IPS-15b (cell line): ENCODE measurements around the gene MAP1B.

Experiments used
- H3K27me3 ChIP-seq: one replicate; pipeline ENCODE4 v1.6.1; 2013; ENCODE audit warnings: low read length; ENCODE audit not compliant: control insufficient read depth, insufficient read depth
- H3K36me3 ChIP-seq: one replicate; pipeline ENCODE4 v1.6.1; 2013; ENCODE audit warnings: low read length; ENCODE audit not compliant: control insufficient read depth, insufficient read depth
- H3K4me1 ChIP-seq: one replicate; pipeline ENCODE4 v1.6.1; 2013; ENCODE audit warnings: mild to moderate bottlenecking, low read length; ENCODE audit not compliant: control insufficient read depth, insufficient read depth
- H3K4me3 ChIP-seq: one replicate; pipeline ENCODE4 v1.5.1; 2013; ENCODE audit warnings: low read depth, low read length
- H3K9ac ChIP-seq: one replicate; pipeline ENCODE4 v1.6.1; 2013; ENCODE audit warnings: low read depth, mild to moderate bottlenecking, low read length
- H3K9me3 ChIP-seq: one replicate; pipeline ENCODE4 v1.6.1; 2013; ENCODE audit warnings: mild to moderate bottlenecking, low read length; ENCODE audit not compliant: control insufficient read depth, insufficient read depth

MAP1B gene

GRCh38 chr5:72185496-72186329, 78.4 kb downstream of the MAP1B start:
- Histone ChIP-seq H3K27me3 (no peaks in the 10 kb centered on the region), H3K4me3 (no peak overlapping the region), H3K36me3 (no peaks in the 10 kb centered on the region), H3K9ac (no peak overlapping the region), H3K9me3 (no peaks in the 10 kb centered on the region), H3K4me1 (peaks cover 8% of the 10 kb centered on the region)

- Histone ChIP-seq H3K9me3 (no peaks in the 10 kb centered on the region), H3K36me3 (no peaks in the 10 kb centered on the region), H3K4me1 (peaks cover 5% of the 10 kb centered on the region), H3K27me3 (no peaks in the 10 kb centered on the region), H3K4me3 (no peak overlapping the region), H3K9ac (no peak overlapping the region)
These were observed 80.3 kb downstream of the MAP1B start for GRCh38 chr5:72187388-72188075.

GRCh38 chr5:72188166-72188565, 80.9 kb downstream of the MAP1B start:
- no peaks in the 10 kb centered on the region for H3K27me3 ChIP-seq
- H3K9ac ChIP-seq, result no peak overlapping the region
- H3K4me3 ChIP-seq, result no peak overlapping the region
- no peaks in the 10 kb centered on the region for H3K4me1 ChIP-seq
- H3K9me3 ChIP-seq, result no peaks in the 10 kb centered on the region
- H3K36me3 ChIP-seq, result no peaks in the 10 kb centered on the region

- no peaks in the 10 kb centered on the region for H3K4me1 ChIP-seq
- no peak overlapping the region for H3K9ac ChIP-seq
- H3K9me3 ChIP-seq, result no peaks in the 10 kb centered on the region
- H3K27me3 ChIP-seq, result no peaks in the 10 kb centered on the region
- no peaks in the 10 kb centered on the region for H3K36me3 ChIP-seq
- H3K4me3 ChIP-seq, result no peak overlapping the region
These were observed 81.9 kb downstream of the MAP1B start for GRCh38 chr5:72189146-72189545.

GRCh38 chr5:72191404-72191803, 84.1 kb downstream of the MAP1B start:
- peaks cover 14% of the 10 kb centered on the region for H3K36me3 ChIP-seq
- no peak overlapping the region for H3K4me3 ChIP-seq
- H3K9me3 ChIP-seq, result no peaks in the 10 kb centered on the region
- no peak overlapping the region for H3K9ac ChIP-seq
- H3K27me3 ChIP-seq, result no peaks in the 10 kb centered on the region
- no peaks in the 10 kb centered on the region for H3K4me1 ChIP-seq

- Histone ChIP-seq H3K9ac (no peak overlapping the region), H3K9me3 (no peaks in the 10 kb centered on the region), H3K27me3 (no peaks in the 10 kb centered on the region), H3K4me3 (no peak overlapping the region), H3K36me3 (peaks cover 34% of the 10 kb centered on the region), H3K4me1 (no peaks in the 10 kb centered on the region)
These were observed 87.6 kb downstream of the MAP1B start for GRCh38 chr5:72194846-72195245.

- Histone ChIP-seq H3K9ac (no peak overlapping the region), H3K9me3 (no peaks in the 10 kb centered on the region), H3K4me3 (no peak overlapping the region), H3K36me3 (peaks cover 39% of the 10 kb centered on the region), H3K4me1 (no peaks in the 10 kb centered on the region), H3K27me3 (no peaks in the 10 kb centered on the region)
These were observed 88.3 kb downstream of the MAP1B start for GRCh38 chr5:72195581-72195980.

- Histone ChIP-seq H3K36me3 (peaks cover 39% of the 10 kb centered on the region), H3K9ac (no peak overlapping the region), H3K9me3 (no peaks in the 10 kb centered on the region), H3K4me1 (no peaks in the 10 kb centered on the region), H3K4me3 (no peak overlapping the region), H3K27me3 (no peaks in the 10 kb centered on the region)
These were observed 90.1 kb downstream of the MAP1B start for GRCh38 chr5:72197393-72197792.

GRCh38 chr5:72199681-72200080, 92.4 kb downstream of the MAP1B start:
- H3K9ac ChIP-seq, result no peak overlapping the region
- no peaks in the 10 kb centered on the region for H3K4me1 ChIP-seq
- no peaks in the 10 kb centered on the region for H3K27me3 ChIP-seq
- H3K4me3 ChIP-seq, result no peak overlapping the region
- no peaks in the 10 kb centered on the region for H3K9me3 ChIP-seq
- peaks cover 44% of the 10 kb centered on the region for H3K36me3 ChIP-seq

- no peak overlapping the region for H3K4me3 ChIP-seq
- H3K4me1 ChIP-seq, result no peaks in the 10 kb centered on the region
- no peak overlapping the region for H3K9ac ChIP-seq
- H3K36me3 ChIP-seq, result peaks cover 24% of the 10 kb centered on the region
- H3K9me3 ChIP-seq, result no peaks in the 10 kb centered on the region
- H3K27me3 ChIP-seq, result no peaks in the 10 kb centered on the region
These were observed 95.1 kb downstream of the MAP1B start for GRCh38 chr5:72202331-72202825.

GRCh38 chr5:72203251-72203845, 96.1 kb downstream of the MAP1B start:
- H3K27me3 ChIP-seq, result no peaks in the 10 kb centered on the region
- no peak overlapping the region for H3K4me3 ChIP-seq
- peaks cover 16% of the 10 kb centered on the region for H3K36me3 ChIP-seq
- H3K9me3 ChIP-seq, result no peaks in the 10 kb centered on the region
- no peaks in the 10 kb centered on the region for H3K4me1 ChIP-seq
- H3K9ac ChIP-seq, result no peak overlapping the region
